Brain microvascular endothelial cell (primary cell): Measurements from ENCODE around the gene OTOG.

Experiments used
- DNase-seq: peaks from one replicate; pipeline ENCODE4 v3.0.0-alpha.2; 2020
- H3K27ac ChIP-seq: fragments of 250-450 bp; sonication (Bioruptor Pico); 2 replicates; pipeline ENCODE4 v1.5.1; 2020; ENCODE audit warnings: mild to moderate bottlenecking, moderate library complexity
- H3K27me3 ChIP-seq: fragments of 250-450 bp; sonication (Bioruptor Pico); replicated peaks from 2 replicates; pipeline ENCODE4 v1.5.1; 2020; ENCODE audit warnings: mild to moderate bottlenecking
- H3K36me3 ChIP-seq: fragments of 250-450 bp; sonication (Bioruptor Pico); replicated peaks from 2 replicates; pipeline ENCODE4 v1.5.1; 2020; ENCODE audit warnings: mild to moderate bottlenecking
- H3K4me3 ChIP-seq: 2 replicates; pipeline ENCODE4 v1.5.1; 2011; ENCODE audit warnings: low read depth, mild to moderate bottlenecking, control low read depth, low read length, moderate library complexity
- in situ Hi-C: cut with HindIII; loops from 2 replicates; pipeline ENCODE4 v1.10.0; 2017; ENCODE audit warnings: low sequenced_read_pairs, low pct_ligation_motif_present
- TF ChIP-seq, protein P1 (sequence below): IDR thresholded peaks from 2 replicates; pipeline ENCODE4 v1.5.1; 2011; ENCODE audit warnings: low read depth, mild to moderate bottlenecking, moderate library complexity, low read length, control low read depth, inconsistent platforms; ENCODE audit errors: missing control alignments

OTOG gene

GRCh38 chr11:17693531-17693930, 146.5 kb downstream of the OTOG start:
- no peak overlapping the region for H3K27ac ChIP-seq
- H3K4me3 ChIP-seq = no peak overlapping the region
- TF ChIP-seq, protein P1, sequence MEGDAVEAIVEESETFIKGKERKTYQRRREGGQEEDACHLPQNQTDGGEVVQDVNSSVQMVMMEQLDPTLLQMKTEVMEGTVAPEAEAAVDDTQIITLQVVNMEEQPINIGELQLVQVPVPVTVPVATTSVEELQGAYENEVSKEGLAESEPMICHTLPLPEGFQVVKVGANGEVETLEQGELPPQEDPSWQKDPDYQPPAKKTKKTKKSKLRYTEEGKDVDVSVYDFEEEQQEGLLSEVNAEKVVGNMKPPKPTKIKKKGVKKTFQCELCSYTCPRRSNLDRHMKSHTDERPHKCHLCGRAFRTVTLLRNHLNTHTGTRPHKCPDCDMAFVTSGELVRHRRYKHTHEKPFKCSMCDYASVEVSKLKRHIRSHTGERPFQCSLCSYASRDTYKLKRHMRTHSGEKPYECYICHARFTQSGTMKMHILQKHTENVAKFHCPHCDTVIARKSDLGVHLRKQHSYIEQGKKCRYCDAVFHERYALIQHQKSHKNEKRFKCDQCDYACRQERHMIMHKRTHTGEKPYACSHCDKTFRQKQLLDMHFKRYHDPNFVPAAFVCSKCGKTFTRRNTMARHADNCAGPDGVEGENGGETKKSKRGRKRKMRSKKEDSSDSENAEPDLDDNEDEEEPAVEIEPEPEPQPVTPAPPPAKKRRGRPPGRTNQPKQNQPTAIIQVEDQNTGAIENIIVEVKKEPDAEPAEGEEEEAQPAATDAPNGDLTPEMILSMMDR = no peak
- DNase-seq = no peak
- in situ Hi-C loops = no loop called here
- H3K36me3 ChIP-seq = no peaks in the 10 kb centered on the region
- peaks cover 29% of the 10 kb centered on the region for H3K27me3 ChIP-seq

- Histone ChIP-seq H3K27ac (no peak overlapping the region), H3K27me3 (peaks cover 29% of the 10 kb centered on the region), H3K4me3 (no peak overlapping the region), H3K36me3 (no peaks in the 10 kb centered on the region)
- DNase-seq = no peak
- TF ChIP-seq, protein P1 = no peak
- in situ Hi-C loops = no loop called here
These were observed 147.5 kb downstream of the OTOG start for GRCh38 chr11:17694494-17695110.

- no peak overlapping the region for H3K27ac ChIP-seq
- TF ChIP-seq, protein P1 = no peak
These were observed 148.7 kb downstream of the OTOG start for GRCh38 chr11:17695454-17696441.

GRCh38 chr11:17696741-17697140, 149.7 kb downstream of the OTOG start:
- DNase-seq = no peak
- Histone ChIP-seq H3K36me3 (no peaks in the 10 kb centered on the region), H3K4me3 (no peak overlapping the region), H3K27ac (no peak overlapping the region), H3K27me3 (peaks cover 29% of the 10 kb centered on the region)
- TF ChIP-seq, protein P1 = no peak
- in situ Hi-C loops = no loop called here

More at GRCh38 chr11:17695454-17696441, 148.7 kb downstream of the OTOG start:
- in situ Hi-C loops = no loop called here
- H3K27me3 ChIP-seq = peaks cover 29% of the 10 kb centered on the region
- no peak for DNase-seq
- no peak overlapping the region for H3K4me3 ChIP-seq
- H3K36me3 ChIP-seq = no peaks in the 10 kb centered on the region
